ENCODE results near the gene MTUS2.

DNA sequence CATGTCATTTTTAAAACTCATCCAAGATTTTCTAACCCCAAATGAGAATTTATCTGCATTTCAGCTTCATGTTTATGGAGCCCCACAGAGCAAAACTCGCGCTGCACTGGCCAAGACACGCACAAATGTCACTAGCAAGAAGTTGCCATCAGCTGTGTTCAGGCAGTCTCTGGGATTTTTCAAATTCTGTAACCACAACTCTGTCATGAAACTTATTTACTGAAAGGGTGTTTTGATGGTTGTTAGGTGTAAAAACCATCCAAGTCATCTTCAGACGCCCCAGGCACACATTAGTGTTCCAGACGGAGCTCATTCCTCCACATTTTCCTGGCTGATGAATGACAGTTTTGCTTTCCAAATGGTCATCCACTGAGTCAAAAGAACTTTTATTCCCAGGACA is 712.0 kb downstream of the MTUS2 start:
- no peak for TF ChIP-seq POLR2A (IDR thresholded peaks at IDR 0.05; ENCODE audit: low read depth, low read length)
- TF ChIP-seq POLR2AphosphoS5 (IDR thresholded peaks at IDR 0.05; ENCODE audit: low read depth, low read length), result no peak
- TF ChIP-seq POU2F2 (IDR thresholded peaks at IDR 0.05; ENCODE audit: low read depth, low read length), result no peak
- TF ChIP-seq TAF1 (IDR thresholded peaks at IDR 0.05; ENCODE audit: low read depth, low read length), result no peak
- TF ChIP-seq PAX5 (IDR thresholded peaks at IDR 0.05; ENCODE audit: insufficient read depth, low read length, severe bottlenecking), result no peak
